ENCODE data around the gene ZNF585A.

DNA sequence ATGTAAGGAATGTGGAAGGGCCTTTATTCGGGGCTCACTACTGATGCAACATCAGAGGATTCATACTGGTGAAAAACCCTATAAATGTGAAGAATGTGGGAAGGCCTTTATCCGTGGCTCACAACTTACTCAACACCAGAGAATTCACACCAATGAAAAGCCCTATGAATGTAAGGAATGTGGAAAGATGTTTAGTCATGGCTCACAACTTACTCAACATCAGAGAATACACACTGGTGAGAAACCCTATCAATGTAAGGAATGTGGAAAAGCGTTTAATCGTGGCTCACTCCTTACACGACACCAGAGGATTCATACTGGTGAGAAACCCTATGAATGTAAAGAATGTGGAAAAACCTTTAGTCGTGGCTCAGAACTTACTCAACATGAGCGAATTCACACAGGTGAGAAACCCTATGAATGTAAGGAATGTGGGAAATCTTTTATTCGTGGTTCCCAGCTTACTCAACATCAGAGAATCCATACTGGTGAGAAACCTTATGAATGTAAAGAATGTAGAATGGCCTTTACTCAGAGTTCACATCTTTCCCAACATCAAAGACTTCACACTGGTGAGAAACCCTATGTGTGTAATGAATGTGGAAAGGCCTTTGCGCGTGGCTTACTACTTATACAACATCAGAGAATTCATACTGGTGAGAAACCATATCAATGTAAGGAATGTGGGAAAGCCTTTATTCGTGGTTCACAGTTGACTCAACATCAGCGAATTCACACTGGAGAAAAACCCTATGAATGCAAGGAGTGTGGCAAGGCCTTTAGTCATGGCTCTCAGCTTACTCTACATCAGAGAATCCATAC, 44.3 kb downstream of the ZNF585A start:
- TF ChIP-seq, protein P1, sequence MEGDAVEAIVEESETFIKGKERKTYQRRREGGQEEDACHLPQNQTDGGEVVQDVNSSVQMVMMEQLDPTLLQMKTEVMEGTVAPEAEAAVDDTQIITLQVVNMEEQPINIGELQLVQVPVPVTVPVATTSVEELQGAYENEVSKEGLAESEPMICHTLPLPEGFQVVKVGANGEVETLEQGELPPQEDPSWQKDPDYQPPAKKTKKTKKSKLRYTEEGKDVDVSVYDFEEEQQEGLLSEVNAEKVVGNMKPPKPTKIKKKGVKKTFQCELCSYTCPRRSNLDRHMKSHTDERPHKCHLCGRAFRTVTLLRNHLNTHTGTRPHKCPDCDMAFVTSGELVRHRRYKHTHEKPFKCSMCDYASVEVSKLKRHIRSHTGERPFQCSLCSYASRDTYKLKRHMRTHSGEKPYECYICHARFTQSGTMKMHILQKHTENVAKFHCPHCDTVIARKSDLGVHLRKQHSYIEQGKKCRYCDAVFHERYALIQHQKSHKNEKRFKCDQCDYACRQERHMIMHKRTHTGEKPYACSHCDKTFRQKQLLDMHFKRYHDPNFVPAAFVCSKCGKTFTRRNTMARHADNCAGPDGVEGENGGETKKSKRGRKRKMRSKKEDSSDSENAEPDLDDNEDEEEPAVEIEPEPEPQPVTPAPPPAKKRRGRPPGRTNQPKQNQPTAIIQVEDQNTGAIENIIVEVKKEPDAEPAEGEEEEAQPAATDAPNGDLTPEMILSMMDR (IDR thresholded peaks at IDR 0.05), result no peak
- no peak for TF ChIP-seq POLR2A (IDR thresholded peaks at IDR 0.05)
